WTC11 (cell line): Measurements from ENCODE around the gene STK10. TPM values are rescaled to one million over a fixed set of nuclear protein-coding genes. Genes with fewer than 3 reads are reported as not detected.

ENCODE experiments used
- ATAC-seq: fragments of 200-7000 bp; cut with Tn5 transposase; 2 replicates; pipeline ENCODE4 v1.10.0; 2021; ENCODE audit warnings: mild to moderate bottlenecking, moderate library complexity
- CTCF ChIA-PET: fragments of 300-600 bp; sonication (Branson Sonifier 250); formaldehyde crosslinking; loops from one replicate; lab custom pipeline; 2021; ENCODE audit warnings: antibody characterized with exemption; lab: Charles Lee
- POLR2A ChIA-PET: fragments of 350-600 bp; sonication (Branson Sonifier 250); formaldehyde crosslinking; loops from one replicate; lab custom pipeline; 2021; ENCODE audit warnings: antibody characterized with exemption; lab: Charles Lee
- DNase-seq: peaks from one replicate; pipeline ENCODE4 v3.0.0; 2021; ENCODE audit warnings: low spot score
- H3K27ac Mint-ChIP-seq: 2 replicates; pipeline ENCODE4 v1.8.0; 2021; ENCODE audit warnings: mixed read lengths
- H3K27me3 Mint-ChIP-seq: 2 replicates; pipeline ENCODE4 v1.8.0; 2021; ENCODE audit warnings: low read depth, mild to moderate bottlenecking, moderate library complexity, mixed read lengths
- H3K36me3 Mint-ChIP-seq: 2 replicates; pipeline ENCODE4 v1.8.0; 2021; ENCODE audit warnings: mixed read lengths
- H3K4me1 Mint-ChIP-seq: 2 replicates; pipeline ENCODE4 v1.8.0; 2022; ENCODE audit warnings: mixed read lengths
- H3K4me3 Mint-ChIP-seq: 2 replicates; pipeline ENCODE4 v1.8.0; 2021; ENCODE audit warnings: mild to moderate bottlenecking, moderate library complexity, mixed read lengths
- H3K9me3 Mint-ChIP-seq: 2 replicates; pipeline ENCODE4 v1.8.0; 2021; ENCODE audit warnings: mixed read lengths
- CBFB ChIP-seq: sonication (generic); formaldehyde crosslinking; IDR thresholded peaks from 2 replicates; pipeline ENCODE4 v1.8.1; 2022; ENCODE audit warnings: mild to moderate bottlenecking, low read depth, missing genetic modification reagents
- HMGA2 ChIP-seq: fragments of 250-450 bp; sonication (Bioruptor Pico); IDR thresholded peaks from 2 replicates; pipeline ENCODE4 v1.4.0; 2021; ENCODE audit warnings: mild to moderate bottlenecking, moderate library complexity
- MYBL2 ChIP-seq: sonication (generic); formaldehyde crosslinking; IDR thresholded peaks from 2 replicates; pipeline ENCODE4 v1.8.1; 2023; ENCODE audit warnings: mild to moderate bottlenecking, moderate library complexity, missing genetic modification reagents
- PRRX2 ChIP-seq: fragments of 250-450 bp; sonication (Bioruptor Pico); IDR thresholded peaks from 2 replicates; pipeline ENCODE4 v1.8.0; 2021; ENCODE audit warnings: mild to moderate bottlenecking
- SMAD3 ChIP-seq: sonication (generic); formaldehyde crosslinking; IDR thresholded peaks from 2 replicates; pipeline ENCODE4 v1.8.0; 2022; ENCODE audit warnings: missing genetic modification reagents, mild to moderate bottlenecking, borderline replicate concordance
- ZBTB21 ChIP-seq: sonication (generic); formaldehyde crosslinking; IDR thresholded peaks from 2 replicates; pipeline ENCODE4 v1.8.1; 2023; ENCODE audit warnings: mild to moderate bottlenecking, missing genetic modification reagents, borderline replicate concordance
- ZNF121 ChIP-seq: sonication (generic); formaldehyde crosslinking; IDR thresholded peaks from 2 replicates; pipeline ENCODE4 v1.8.0; 2023; ENCODE audit warnings: missing genetic modification reagents
- ZNF317 ChIP-seq: sonication (generic); formaldehyde crosslinking; IDR thresholded peaks from 2 replicates; pipeline ENCODE4 v1.8.1; 2023; ENCODE audit warnings: low read depth, mild to moderate bottlenecking, moderate library complexity, missing genetic modification reagents, borderline replicate concordance
- ZNF416 ChIP-seq: fragments of 250-450 bp; sonication (Bioruptor Pico); IDR thresholded peaks from 2 replicates; pipeline ENCODE4 v1.9.0; 2021; ENCODE audit warnings: mild to moderate bottlenecking, inconsistent platforms
- ZNF423 ChIP-seq: fragments of 250-450 bp; sonication (Bioruptor Pico); IDR thresholded peaks from 2 replicates; pipeline ENCODE4 v2.1.2; 2022; ENCODE audit warnings: mild to moderate bottlenecking, moderate library complexity
- total RNA-seq: library from RNA; stranded (reverse); gene quantifications from 3 replicates; pipeline ENCODE4 v1.2.3, GENCODE V29; 2021
- TF ChIP-seq, protein P1 (sequence below): sonication (generic); formaldehyde crosslinking; IDR thresholded peaks from 2 replicates; pipeline ENCODE4 v1.8.1; 2023; ENCODE audit warnings: mild to moderate bottlenecking, moderate library complexity, missing genetic modification reagents
- TF ChIP-seq, protein P2 (sequence below): sonication (generic); formaldehyde crosslinking; IDR thresholded peaks from 2 replicates; pipeline ENCODE4 v1.8.1; 2022; ENCODE audit warnings: mild to moderate bottlenecking, missing genetic modification reagents, moderate library complexity, borderline replicate concordance
- TF ChIP-seq, protein P3 (sequence below): fragments of 250-450 bp; sonication (Bioruptor Pico); IDR thresholded peaks from 2 replicates; pipeline ENCODE4 v1.9.0; 2021; ENCODE audit warnings: mild to moderate bottlenecking, borderline replicate concordance
- TF ChIP-seq, protein P4 (sequence below): sonication (generic); formaldehyde crosslinking; IDR thresholded peaks from 2 replicates; pipeline ENCODE4 v1.8.1; 2023; ENCODE audit warnings: mild to moderate bottlenecking, missing genetic modification reagents, moderate library complexity
- TF ChIP-seq, protein P5 (sequence below): sonication (generic); formaldehyde crosslinking; IDR thresholded peaks from 2 replicates; pipeline ENCODE4 v1.8.1; 2022; ENCODE audit warnings: low read depth, mild to moderate bottlenecking, moderate library complexity, missing genetic modification reagents, borderline replicate concordance
- TF ChIP-seq, protein P6 (sequence below): sonication (generic); formaldehyde crosslinking; IDR thresholded peaks from 2 replicates; pipeline ENCODE4 v1.8.1; 2022; ENCODE audit warnings: missing genetic modification reagents, borderline replicate concordance
- TF ChIP-seq, protein P7 (sequence below): fragments of 250-450 bp; sonication (Bioruptor Pico); IDR thresholded peaks from 2 replicates; pipeline ENCODE4 v1.9.0; 2021; ENCODE audit warnings: moderate library complexity, mild to moderate bottlenecking, inconsistent platforms, borderline replicate concordance
- TF ChIP-seq, protein P8 (sequence below): sonication (generic); formaldehyde crosslinking; IDR thresholded peaks from 2 replicates; pipeline ENCODE4 v1.8.1; 2023; ENCODE audit warnings: mild to moderate bottlenecking, missing genetic modification reagents, moderate library complexity

Gene STK10
- total RNA-seq, 1 experiment from 2014 or later, result 20.5 TPM

DNA sequence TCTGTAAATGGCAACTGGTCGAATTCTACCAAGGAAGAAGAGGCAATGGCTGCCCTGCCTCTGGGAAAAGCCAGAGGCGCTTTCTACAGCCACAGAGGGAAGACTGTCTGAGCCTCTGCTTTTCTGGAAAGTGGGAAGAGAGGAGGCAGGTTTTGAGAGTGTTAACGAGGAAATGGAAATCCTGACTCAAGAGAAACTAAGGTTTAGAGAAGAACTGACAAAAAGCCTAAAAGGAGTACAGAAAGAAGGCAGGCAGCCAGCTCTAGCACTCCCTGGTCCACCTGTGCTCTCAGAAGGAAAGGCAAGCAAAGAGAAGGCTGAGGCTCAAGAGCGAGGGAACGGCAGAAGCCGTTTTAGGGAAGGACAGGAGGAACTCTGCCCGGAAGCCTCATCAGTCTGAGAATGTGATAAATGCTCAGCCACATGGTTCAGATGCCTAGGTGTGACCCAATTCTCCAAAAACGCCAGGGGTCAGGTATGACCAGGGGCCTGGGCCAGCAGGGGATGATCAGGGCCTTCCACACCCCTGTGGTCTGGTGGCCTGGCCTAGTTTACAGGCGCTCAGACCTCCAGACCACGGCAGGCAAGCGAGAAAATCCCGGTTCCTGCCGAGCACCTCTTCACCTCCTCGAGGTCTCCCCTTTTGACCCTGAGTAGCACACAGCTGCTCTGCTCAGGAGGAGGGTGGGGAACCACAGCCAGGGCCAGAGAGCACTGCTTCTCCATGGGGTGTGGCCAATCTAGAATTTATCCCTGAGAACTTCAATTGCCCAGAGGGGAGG, 101.6 kb downstream of the STK10 start (continued):
- TF ChIP-seq, protein P1, sequence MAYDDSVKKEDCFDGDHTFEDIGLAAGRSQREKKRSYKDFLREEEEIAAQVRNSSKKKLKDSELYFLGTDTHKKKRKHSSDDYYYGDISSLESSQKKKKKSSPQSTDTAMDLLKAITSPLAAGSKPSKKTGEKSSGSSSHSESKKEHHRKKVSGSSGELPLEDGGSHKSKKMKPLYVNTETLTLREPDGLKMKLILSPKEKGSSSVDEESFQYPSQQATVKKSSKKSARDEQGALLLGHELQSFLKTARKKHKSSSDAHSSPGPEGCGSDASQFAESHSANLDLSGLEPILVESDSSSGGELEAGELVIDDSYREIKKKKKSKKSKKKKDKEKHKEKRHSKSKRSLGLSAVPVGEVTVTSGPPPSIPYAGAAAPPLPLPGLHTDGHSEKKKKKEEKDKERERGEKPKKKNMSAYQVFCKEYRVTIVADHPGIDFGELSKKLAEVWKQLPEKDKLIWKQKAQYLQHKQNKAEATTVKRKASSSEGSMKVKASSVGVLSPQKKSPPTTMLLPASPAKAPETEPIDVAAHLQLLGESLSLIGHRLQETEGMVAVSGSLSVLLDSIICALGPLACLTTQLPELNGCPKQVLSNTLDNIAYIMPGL, result no peak
- TF ChIP-seq, protein P2, sequence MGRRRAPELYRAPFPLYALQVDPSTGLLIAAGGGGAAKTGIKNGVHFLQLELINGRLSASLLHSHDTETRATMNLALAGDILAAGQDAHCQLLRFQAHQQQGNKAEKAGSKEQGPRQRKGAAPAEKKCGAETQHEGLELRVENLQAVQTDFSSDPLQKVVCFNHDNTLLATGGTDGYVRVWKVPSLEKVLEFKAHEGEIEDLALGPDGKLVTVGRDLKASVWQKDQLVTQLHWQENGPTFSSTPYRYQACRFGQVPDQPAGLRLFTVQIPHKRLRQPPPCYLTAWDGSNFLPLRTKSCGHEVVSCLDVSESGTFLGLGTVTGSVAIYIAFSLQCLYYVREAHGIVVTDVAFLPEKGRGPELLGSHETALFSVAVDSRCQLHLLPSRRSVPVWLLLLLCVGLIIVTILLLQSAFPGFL (CRISPR knock-in tag), result no peak
- TF ChIP-seq, protein P3, sequence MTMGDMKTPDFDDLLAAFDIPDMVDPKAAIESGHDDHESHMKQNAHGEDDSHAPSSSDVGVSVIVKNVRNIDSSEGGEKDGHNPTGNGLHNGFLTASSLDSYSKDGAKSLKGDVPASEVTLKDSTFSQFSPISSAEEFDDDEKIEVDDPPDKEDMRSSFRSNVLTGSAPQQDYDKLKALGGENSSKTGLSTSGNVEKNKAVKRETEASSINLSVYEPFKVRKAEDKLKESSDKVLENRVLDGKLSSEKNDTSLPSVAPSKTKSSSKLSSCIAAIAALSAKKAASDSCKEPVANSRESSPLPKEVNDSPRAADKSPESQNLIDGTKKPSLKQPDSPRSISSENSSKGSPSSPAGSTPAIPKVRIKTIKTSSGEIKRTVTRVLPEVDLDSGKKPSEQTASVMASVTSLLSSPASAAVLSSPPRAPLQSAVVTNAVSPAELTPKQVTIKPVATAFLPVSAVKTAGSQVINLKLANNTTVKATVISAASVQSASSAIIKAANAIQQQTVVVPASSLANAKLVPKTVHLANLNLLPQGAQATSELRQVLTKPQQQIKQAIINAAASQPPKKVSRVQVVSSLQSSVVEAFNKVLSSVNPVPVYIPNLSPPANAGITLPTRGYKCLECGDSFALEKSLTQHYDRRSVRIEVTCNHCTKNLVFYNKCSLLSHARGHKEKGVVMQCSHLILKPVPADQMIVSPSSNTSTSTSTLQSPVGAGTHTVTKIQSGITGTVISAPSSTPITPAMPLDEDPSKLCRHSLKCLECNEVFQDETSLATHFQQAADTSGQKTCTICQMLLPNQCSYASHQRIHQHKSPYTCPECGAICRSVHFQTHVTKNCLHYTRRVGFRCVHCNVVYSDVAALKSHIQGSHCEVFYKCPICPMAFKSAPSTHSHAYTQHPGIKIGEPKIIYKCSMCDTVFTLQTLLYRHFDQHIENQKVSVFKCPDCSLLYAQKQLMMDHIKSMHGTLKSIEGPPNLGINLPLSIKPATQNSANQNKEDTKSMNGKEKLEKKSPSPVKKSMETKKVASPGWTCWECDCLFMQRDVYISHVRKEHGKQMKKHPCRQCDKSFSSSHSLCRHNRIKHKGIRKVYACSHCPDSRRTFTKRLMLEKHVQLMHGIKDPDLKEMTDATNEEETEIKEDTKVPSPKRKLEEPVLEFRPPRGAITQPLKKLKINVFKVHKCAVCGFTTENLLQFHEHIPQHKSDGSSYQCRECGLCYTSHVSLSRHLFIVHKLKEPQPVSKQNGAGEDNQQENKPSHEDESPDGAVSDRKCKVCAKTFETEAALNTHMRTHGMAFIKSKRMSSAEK, result no peak
- TF ChIP-seq ZNF121 (CRISPR knock-in tag) (no peak), SMAD3 (CRISPR knock-in tag) (no peak), ZBTB21 (CRISPR knock-in tag) (no peak), PRRX2 (no peak), HMGA2 (no peak)
- TF ChIP-seq, protein P4, sequence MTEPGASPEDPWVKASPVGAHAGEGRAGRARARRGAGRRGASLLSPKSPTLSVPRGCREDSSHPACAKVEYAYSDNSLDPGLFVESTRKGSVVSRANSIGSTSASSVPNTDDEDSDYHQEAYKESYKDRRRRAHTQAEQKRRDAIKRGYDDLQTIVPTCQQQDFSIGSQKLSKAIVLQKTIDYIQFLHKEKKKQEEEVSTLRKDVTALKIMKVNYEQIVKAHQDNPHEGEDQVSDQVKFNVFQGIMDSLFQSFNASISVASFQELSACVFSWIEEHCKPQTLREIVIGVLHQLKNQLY, result no peak
- TF ChIP-seq, protein P5, sequence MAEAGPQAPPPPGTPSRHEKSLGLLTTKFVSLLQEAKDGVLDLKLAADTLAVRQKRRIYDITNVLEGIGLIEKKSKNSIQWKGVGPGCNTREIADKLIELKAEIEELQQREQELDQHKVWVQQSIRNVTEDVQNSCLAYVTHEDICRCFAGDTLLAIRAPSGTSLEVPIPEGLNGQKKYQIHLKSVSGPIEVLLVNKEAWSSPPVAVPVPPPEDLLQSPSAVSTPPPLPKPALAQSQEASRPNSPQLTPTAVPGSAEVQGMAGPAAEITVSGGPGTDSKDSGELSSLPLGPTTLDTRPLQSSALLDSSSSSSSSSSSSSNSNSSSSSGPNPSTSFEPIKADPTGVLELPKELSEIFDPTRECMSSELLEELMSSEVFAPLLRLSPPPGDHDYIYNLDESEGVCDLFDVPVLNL, result no peak
- TF ChIP-seq, protein P6, sequence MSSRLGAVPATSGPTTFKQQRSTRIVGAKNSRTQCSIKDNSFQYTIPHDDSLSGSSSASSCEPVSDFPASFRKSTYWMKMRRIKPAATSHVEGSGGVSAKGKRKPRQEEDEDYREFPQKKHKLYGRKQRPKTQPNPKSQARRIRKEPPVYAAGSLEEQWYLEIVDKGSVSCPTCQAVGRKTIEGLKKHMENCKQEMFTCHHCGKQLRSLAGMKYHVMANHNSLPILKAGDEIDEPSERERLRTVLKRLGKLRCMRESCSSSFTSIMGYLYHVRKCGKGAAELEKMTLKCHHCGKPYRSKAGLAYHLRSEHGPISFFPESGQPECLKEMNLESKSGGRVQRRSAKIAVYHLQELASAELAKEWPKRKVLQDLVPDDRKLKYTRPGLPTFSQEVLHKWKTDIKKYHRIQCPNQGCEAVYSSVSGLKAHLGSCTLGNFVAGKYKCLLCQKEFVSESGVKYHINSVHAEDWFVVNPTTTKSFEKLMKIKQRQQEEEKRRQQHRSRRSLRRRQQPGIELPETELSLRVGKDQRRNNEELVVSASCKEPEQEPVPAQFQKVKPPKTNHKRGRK (CRISPR knock-in tag), result no peak
- TF ChIP-seq, protein P7, sequence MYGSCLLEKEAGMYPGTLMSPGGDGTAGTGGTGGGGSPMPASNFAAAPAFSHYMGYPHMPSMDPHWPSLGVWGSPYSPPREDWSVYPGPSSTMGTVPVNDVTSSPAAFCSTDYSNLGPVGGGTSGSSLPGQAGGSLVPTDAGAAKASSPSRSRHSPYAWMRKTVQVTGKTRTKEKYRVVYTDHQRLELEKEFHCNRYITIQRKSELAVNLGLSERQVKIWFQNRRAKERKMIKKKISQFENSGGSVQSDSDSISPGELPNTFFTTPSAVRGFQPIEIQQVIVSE (CRISPR knock-in tag), result no peak

DNA sequence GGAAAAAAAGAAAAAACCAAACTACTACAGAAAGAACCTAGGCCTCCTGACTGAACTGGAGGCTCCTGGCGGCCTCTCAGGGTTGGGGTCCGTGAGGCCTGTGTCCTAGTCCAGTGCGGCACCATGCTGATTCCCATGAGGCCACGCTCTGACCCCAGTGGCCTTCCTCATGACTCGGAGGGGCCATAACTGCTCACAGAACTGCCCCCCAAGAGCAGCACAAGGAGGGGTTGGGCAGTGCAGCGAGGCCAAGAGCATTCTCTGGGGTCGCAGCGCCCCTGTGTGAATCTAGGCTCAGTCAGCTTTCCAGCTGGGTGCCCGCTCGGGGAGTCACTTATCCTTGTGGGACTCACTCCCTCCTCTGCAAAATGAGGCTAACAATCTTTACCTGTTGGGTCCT, 102.3 kb downstream of the STK10 start:
- no peak for DNase-seq
- ChIA-PET POLR2A (no interaction called here), CTCF (no interaction called here)
- H3K27ac Mint-ChIP-seq, result peak overlapping the region; percentile 7; the same call in 1 of the 2 replicates
- ATAC-seq, result no peak
- H3K4me1 Mint-ChIP-seq, result no peaks in the 10 kb centered on the region
- no peak overlapping the region for H3K4me3 Mint-ChIP-seq
- no peaks in the 10 kb centered on the region; the same call in 1 of the 2 replicates for H3K27me3 Mint-ChIP-seq
- peaks cover 4% of the 10 kb centered on the region; the same call in 1 of the 2 replicates for H3K9me3 Mint-ChIP-seq
- H3K36me3 Mint-ChIP-seq, result peaks cover 12% of the 10 kb centered on the region; the same call in 1 of the 2 replicates
- TF ChIP-seq, protein P1, result no peak
- TF ChIP-seq CBFB, result no peak
- no peak for TF ChIP-seq ZNF423 (CRISPR knock-in tag)
- TF ChIP-seq, protein P8, sequence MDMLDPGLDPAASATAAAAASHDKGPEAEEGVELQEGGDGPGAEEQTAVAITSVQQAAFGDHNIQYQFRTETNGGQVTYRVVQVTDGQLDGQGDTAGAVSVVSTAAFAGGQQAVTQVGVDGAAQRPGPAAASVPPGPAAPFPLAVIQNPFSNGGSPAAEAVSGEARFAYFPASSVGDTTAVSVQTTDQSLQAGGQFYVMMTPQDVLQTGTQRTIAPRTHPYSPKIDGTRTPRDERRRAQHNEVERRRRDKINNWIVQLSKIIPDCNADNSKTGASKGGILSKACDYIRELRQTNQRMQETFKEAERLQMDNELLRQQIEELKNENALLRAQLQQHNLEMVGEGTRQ (CRISPR knock-in tag), result no peak
- TF ChIP-seq ZNF416 (CRISPR knock-in tag), result no peak
- TF ChIP-seq MYBL2, result no peak
- TF ChIP-seq ZNF317, result no peak
- TF ChIP-seq, protein P6 (CRISPR knock-in tag), result no peak
